T-helper 17 cell (primary cell): ENCODE measurements around the gene IGSF23. TPM values are rescaled to one million over a fixed set of nuclear protein-coding genes. Genes with fewer than 3 reads are reported as not detected.
A peak's percentile ranks its signal among the peaks of the same experiment; 100 is the strongest.

ENCODE experiments used
- ATAC-seq: fragments of 150-1000 bp; cut with Tn5 transposase; 2 replicates; pipeline ENCODE4 v1.10.0; 2021; ENCODE audit warnings: mild to moderate bottlenecking, moderate library complexity
- DNase-seq, 3 donors: peaks; one replicate each; pipeline versions ENCODE4 v3.0.0 to v3.0.0-alpha.2; 2020 to 2021
- H3K9me3 ChIP-seq: one replicate; pipeline ENCODE4 v1.7.0; 2013; ENCODE audit warnings: low read length, mild to moderate bottlenecking; ENCODE audit not compliant: control insufficient read depth, poor library complexity, severe bottlenecking
- H3K27ac Mint-ChIP-seq: one replicate; pipeline ENCODE4 v1.8.0; 2022; ENCODE audit warnings: mild to moderate bottlenecking, moderate library complexity, mixed read lengths
- H3K27me3 Mint-ChIP-seq: one replicate; pipeline ENCODE4 v1.8.0; 2022; ENCODE audit warnings: mixed read lengths
- H3K36me3 Mint-ChIP-seq: one replicate; pipeline ENCODE4 v1.8.0; 2022; ENCODE audit warnings: low read depth, mixed read lengths
- H3K4me1 Mint-ChIP-seq: one replicate; pipeline ENCODE4 v1.8.0; 2022; ENCODE audit warnings: mild to moderate bottlenecking, mixed read lengths
- H3K4me3 Mint-ChIP-seq: one replicate; pipeline ENCODE4 v1.8.0; 2022; ENCODE audit warnings: mild to moderate bottlenecking, moderate library complexity, mixed read lengths
- total RNA-seq, 4 donors: library from RNA in 2 of 4; stranded (reverse) in 2 of 4; gene quantifications; one replicate each; pipeline ENCODE4 v1.2.3 and lab custom pipeline; 2022 to 2026

The IGSF23 gene, protein sequence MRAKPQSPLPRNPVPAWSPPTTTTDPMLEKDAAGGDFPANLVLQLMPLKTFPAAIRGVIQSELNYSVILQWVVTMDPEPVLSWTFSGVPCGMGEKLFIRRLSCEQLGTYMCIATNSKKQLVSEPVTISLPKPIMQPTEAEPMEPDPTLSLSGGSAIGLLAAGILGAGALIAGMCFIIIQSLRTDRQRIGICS
- total RNA-seq: not detected
- 0 reads per million in 2 donors for total RNA-seq (lab: John Stamatoyannopoulos, UW)

- H3K27me3 Mint-ChIP-seq: peaks cover 23% of the 10 kb centered on the region
- H3K4me1 Mint-ChIP-seq: no peaks in the 10 kb centered on the region
- no peak within 1 kb of the TSS for H3K27ac Mint-ChIP-seq
- H3K9me3 ChIP-seq: no peaks in the 10 kb centered on the region
- ATAC-seq (no peak), DNase-seq (no peak)
- H3K36me3 Mint-ChIP-seq: no peaks in the 10 kb centered on the region
- H3K4me3 Mint-ChIP-seq: no peak within 1 kb of the TSS
These were observed at the start of gene IGSF23 for GRCh38 chr19:44613295-44614178. Gene IGSF23 (plus strand): TSS chr19:44613563. CDS start chr19:44613646, 83 bp downstream.

GRCh38 chr19:44566984-44567383, 46.4 kb upstream of the IGSF23 start:
- Mint-ChIP-seq H3K27me3 (peaks cover 27% of the 10 kb centered on the region), H3K4me1 (no peaks in the 10 kb centered on the region), H3K27ac (no peak overlapping the region), H3K4me3 (no peak overlapping the region), H3K36me3 (peaks cover 2% of the 10 kb centered on the region)
- ATAC-seq (no peak), DNase-seq (no peak)
- H3K9me3 ChIP-seq: no peaks in the 10 kb centered on the region

GRCh38 chr19:44567745-44568144, 45.6 kb upstream of the IGSF23 start:
- no peaks in the 10 kb centered on the region for H3K9me3 ChIP-seq
- DNase-seq (no peak), ATAC-seq (no peak)
- Mint-ChIP-seq H3K4me1 (no peaks in the 10 kb centered on the region), H3K27me3 (peaks cover 30% of the 10 kb centered on the region), H3K4me3 (no peak overlapping the region), H3K27ac (no peak overlapping the region), H3K36me3 (peaks cover 2% of the 10 kb centered on the region)

GRCh38 chr19:44570603-44570983, 42.8 kb upstream of the IGSF23 start:
- H3K9me3 ChIP-seq: no peaks in the 10 kb centered on the region
- no peak for ATAC-seq
- Mint-ChIP-seq H3K27ac (no peak overlapping the region), H3K4me3 (no peak overlapping the region), H3K36me3 (peaks cover under 1% of the 10 kb centered on the region), H3K27me3 (peaks cover 40% of the 10 kb centered on the region), H3K4me1 (no peaks in the 10 kb centered on the region)
- no peak for DNase-seq

GRCh38 chr19:44570984-44571684, 42.2 kb upstream of the IGSF23 start:
- no peak overlapping the region for H3K27ac Mint-ChIP-seq
- ATAC-seq: no peak

GRCh38 chr19:44571830-44572580, 41.4 kb upstream of the IGSF23 start:
- Mint-ChIP-seq H3K27ac (no peak overlapping the region), H3K27me3 (peaks cover 32% of the 10 kb centered on the region), H3K4me1 (no peaks in the 10 kb centered on the region), H3K4me3 (no peak overlapping the region), H3K36me3 (no peaks in the 10 kb centered on the region)
- DNase-seq: no peak
- no peaks in the 10 kb centered on the region for H3K9me3 ChIP-seq
- ATAC-seq: no peak

More at GRCh38 chr19:44570984-44571684, 42.2 kb upstream of the IGSF23 start:
- Mint-ChIP-seq H3K27me3 (peaks cover 36% of the 10 kb centered on the region), H3K4me1 (no peaks in the 10 kb centered on the region), H3K4me3 (no peak overlapping the region), H3K36me3 (no peaks in the 10 kb centered on the region)
- no peaks in the 10 kb centered on the region for H3K9me3 ChIP-seq
- peak in 1 of 3 donors; percentile 18 for DNase-seq

GRCh38 chr19:44572581-44572900, 40.8 kb upstream of the IGSF23 start:
- Mint-ChIP-seq H3K27me3 (peaks cover 30% of the 10 kb centered on the region), H3K4me1 (no peaks in the 10 kb centered on the region), H3K36me3 (no peaks in the 10 kb centered on the region), H3K4me3 (no peak overlapping the region), H3K27ac (no peak overlapping the region)
- DNase-seq (no peak), ATAC-seq (no peak)
- no peaks in the 10 kb centered on the region for H3K9me3 ChIP-seq

DNA sequence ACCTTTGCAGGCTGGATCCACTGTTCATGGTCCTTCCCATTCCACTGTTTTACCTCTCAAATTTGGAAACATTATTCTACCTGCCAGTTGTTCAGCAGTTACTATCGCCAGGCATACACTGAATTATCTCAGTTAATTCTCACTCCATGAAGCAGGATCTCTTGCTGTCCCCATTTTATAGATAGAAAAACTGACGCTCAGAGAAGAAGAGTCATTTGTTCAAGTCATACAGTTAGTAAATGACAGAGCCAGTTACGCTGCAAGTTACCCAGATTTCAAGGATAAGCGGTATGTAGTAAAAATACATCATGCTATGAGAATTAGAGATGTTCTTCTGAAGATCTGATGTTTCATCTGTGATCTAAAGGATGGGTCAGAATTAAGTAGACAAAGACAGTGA, 40.2 kb upstream of the IGSF23 start:
- H3K27ac Mint-ChIP-seq: no peak overlapping the region
- H3K27me3 Mint-ChIP-seq: peaks cover 24% of the 10 kb centered on the region
- no peak for ATAC-seq

DNA sequence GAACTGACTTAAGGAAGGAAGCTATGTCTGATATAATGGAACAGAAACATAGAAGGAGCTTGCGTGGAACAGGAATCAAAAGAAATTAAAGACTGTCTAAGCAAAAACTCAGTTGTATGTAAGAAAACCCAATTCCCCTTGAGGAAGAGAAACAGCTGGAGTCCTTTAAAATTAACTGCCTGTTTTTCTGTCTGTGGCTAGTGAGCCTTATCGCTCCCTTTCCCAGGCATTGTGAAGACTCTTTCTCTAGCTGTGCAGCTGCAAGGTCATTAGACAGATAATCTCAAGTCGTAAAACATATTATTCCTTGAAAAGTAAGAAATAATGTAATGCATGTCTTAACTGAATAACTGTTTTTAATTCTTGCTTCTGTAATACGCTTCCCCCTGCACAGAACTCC, 39.7 kb upstream of the IGSF23 start:
- H3K36me3 Mint-ChIP-seq: no peaks in the 10 kb centered on the region

More for the DNA sequence above, 40.2 kb upstream of the IGSF23 start:
- no peaks in the 10 kb centered on the region for H3K9me3 ChIP-seq
- Mint-ChIP-seq H3K4me3 (no peak overlapping the region), H3K4me1 (no peaks in the 10 kb centered on the region), H3K36me3 (no peaks in the 10 kb centered on the region)
- DNase-seq: no peak

GRCh38 chr19:44574186-44574950, 39.0 kb upstream of the IGSF23 start:
- Mint-ChIP-seq H3K27ac (no peak overlapping the region), H3K4me1 (no peaks in the 10 kb centered on the region), H3K36me3 (no peaks in the 10 kb centered on the region), H3K27me3 (peaks cover 23% of the 10 kb centered on the region), H3K4me3 (no peak overlapping the region)
- H3K9me3 ChIP-seq: no peaks in the 10 kb centered on the region
- DNase-seq (no peak), ATAC-seq (no peak)

More for the DNA sequence above, 39.7 kb upstream of the IGSF23 start:
- DNase-seq (no peak), ATAC-seq (no peak)
- peaks cover 23% of the 10 kb centered on the region for H3K27me3 Mint-ChIP-seq
- H3K4me3 Mint-ChIP-seq: no peak overlapping the region
- no peaks in the 10 kb centered on the region for H3K4me1 Mint-ChIP-seq
- no peaks in the 10 kb centered on the region for H3K9me3 ChIP-seq
- no peak overlapping the region for H3K27ac Mint-ChIP-seq

DNA sequence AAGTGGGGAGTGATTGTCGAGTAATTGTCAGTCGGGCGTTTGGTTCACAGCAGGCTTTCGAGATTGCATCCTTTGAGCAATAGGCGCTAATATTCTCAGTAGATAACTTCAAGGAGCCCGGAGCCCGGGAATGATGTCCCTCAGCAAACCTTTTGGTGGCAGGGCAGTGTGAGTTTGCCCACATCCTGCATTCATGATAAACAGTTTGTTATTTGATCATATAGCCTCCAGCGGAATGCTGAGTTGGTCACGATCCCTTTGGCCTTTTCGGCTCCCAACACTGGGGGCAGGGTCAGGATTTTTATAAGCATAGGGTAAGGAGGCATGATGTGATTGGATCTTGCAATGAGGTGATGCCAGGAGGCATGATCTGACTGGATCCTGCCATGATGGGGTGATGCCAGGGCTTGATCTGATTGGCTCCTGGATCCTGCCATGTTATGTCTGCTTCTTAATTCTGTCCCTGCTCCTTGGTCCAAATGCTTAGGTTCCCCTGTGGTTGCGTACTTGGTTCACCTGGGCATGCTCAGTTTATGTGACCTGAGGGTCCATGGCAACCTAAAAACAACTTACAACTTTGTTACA, 38.2 kb upstream of the IGSF23 start:
- H3K9me3 ChIP-seq: no peaks in the 10 kb centered on the region
- no peaks in the 10 kb centered on the region for H3K36me3 Mint-ChIP-seq
- H3K4me1 Mint-ChIP-seq: no peaks in the 10 kb centered on the region
- no peak overlapping the region for H3K4me3 Mint-ChIP-seq
- H3K27ac Mint-ChIP-seq: no peak overlapping the region
- peaks cover 21% of the 10 kb centered on the region for H3K27me3 Mint-ChIP-seq
- no peak for ATAC-seq
- DNase-seq: no peak
